Activated T-cell treated with anti-CD3 and anti-CD28 coated beads, Interleukin-2, amount 50 U/mL, for 4 hours (primary cell): ENCODE results near the gene ARF3. TPM values are rescaled to one million over a fixed set of nuclear protein-coding genes. Genes with fewer than 3 reads are reported as not detected.
A peak's percentile ranks its signal among the peaks of the same experiment; 100 is the strongest.
"Not testable (repeated sequence)": the region's sequence is repeated elsewhere in the genome, so short reads cannot be mapped to it uniquely, and the experiment has no call there.

Experiments used
- ATAC-seq, 2 donors: fragments of 200-7000 bp; cut with Tn5 transposase; one replicate each; pipeline ENCODE4 v1.10.0; 2021
- DNase-seq: peaks from one replicate; pipeline ENCODE4 v3.0.0-alpha.2; 2020
- H3K27me3 Mint-ChIP-seq: one replicate; pipeline ENCODE4 v1.8.0; 2021; ENCODE audit warnings: low read depth, mixed read lengths
- H3K36me3 Mint-ChIP-seq: one replicate; pipeline ENCODE4 v1.8.0; 2022; ENCODE audit warnings: mixed read lengths; ENCODE audit not compliant: insufficient read depth
- H3K4me1 Mint-ChIP-seq: one replicate; pipeline ENCODE4 v1.8.0; 2021; ENCODE audit warnings: low read depth, mixed read lengths
- H3K4me3 Mint-ChIP-seq: one replicate; pipeline ENCODE4 v1.8.0; 2021; ENCODE audit warnings: mild to moderate bottlenecking, moderate library complexity, mixed read lengths
- H3K9me3 Mint-ChIP-seq: one replicate; pipeline ENCODE4 v1.8.0; 2021; ENCODE audit warnings: mixed read lengths
- total RNA-seq, 3 donors: library from RNA; stranded (reverse); gene quantifications; one replicate each; pipeline ENCODE4 v1.2.1, GENCODE V29; 2021

The ARF3 gene
- total RNA-seq, 3 donors from 2014 or later: 98.6 to 110 (median 109) TPM

DNA sequence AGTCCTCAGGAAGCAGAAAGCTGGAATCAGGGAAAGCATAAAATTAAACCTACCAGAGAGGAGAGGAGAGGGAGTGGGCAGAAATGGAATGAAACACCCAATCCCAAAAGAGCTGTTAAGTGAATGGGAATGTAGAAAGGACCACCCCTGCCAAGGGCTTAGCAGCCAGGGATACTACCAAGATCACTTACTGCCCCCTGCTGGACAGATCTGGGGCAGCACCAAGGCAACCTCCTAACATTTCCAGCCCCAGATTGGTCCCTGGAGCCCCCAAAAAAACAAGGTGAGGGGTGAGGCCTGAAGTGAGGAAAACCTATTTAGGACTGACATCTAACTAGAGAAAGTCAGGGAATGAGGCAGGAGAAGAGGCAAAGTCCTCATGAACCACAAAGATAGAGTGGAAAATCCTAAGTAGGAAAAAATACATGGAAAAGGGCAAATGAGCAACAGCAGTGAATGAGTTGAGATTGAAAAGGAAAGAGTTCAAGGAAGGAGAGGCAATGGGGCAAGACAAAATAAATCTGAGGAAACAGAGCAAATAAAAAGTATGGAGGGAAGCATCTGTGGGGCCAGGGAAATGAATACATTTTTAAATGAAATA lies 20.8 kb downstream of the ARF3 start:
- ATAC-seq (peak; percentile 60 to 79), DNase-seq (peak; percentile 85)
- Mint-ChIP-seq H3K9me3 (no peaks in the 10 kb centered on the region), H3K27me3 (no peaks in the 10 kb centered on the region), H3K4me3 (no peak overlapping the region), H3K36me3 (peaks cover 27% of the 10 kb centered on the region), H3K4me1 (peaks cover 33% of the 10 kb centered on the region)

GRCh38 chr12:48934312-48934706 lies 23.0 kb downstream of the ARF3 start:
- DNase-seq (no peak), ATAC-seq (no peak)
- Mint-ChIP-seq H3K4me3 (no peak overlapping the region), H3K36me3 (peaks cover 27% of the 10 kb centered on the region), H3K27me3 (no peaks in the 10 kb centered on the region), H3K9me3 (no peaks in the 10 kb centered on the region), H3K4me1 (peaks cover 36% of the 10 kb centered on the region)

DNA sequence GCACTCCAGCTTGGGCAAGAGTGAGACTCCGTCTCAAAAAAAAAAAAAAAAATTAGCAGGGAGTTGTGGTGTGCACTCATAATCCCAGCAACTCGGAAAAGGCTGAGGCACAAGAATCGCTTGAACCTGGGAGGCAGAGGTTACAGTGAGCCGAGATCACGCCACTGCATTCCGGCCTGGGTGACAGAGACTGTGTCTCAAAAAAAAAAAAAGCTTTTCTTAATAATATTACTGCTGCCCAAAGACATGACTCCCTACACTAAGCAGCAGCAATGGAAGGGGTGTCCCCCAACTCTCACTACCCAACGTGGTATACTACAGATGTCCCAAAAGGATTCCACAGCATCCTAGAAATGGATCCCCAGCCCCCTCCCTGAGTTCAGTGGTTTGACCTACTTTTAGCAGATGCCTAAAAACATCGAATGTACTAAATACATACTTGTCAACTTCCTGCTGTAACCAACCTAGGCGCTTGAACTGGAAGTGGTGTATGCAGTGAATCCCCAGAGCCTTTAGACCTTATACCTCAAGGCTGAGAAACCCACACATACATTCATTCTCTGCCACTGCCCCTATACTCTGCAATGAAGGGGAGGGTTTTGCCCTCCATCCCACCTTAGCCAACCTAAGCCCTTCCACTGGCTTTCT lies 23.5 kb downstream of the ARF3 start:
- Mint-ChIP-seq H3K36me3 (peaks cover 27% of the 10 kb centered on the region), H3K9me3 (no peaks in the 10 kb centered on the region), H3K27me3 (no peaks in the 10 kb centered on the region), H3K4me1 (peaks cover 36% of the 10 kb centered on the region), H3K4me3 (no peak overlapping the region)
- DNase-seq (no peak), ATAC-seq (peak in 1 of 2 donors; percentile 54)

DNA sequence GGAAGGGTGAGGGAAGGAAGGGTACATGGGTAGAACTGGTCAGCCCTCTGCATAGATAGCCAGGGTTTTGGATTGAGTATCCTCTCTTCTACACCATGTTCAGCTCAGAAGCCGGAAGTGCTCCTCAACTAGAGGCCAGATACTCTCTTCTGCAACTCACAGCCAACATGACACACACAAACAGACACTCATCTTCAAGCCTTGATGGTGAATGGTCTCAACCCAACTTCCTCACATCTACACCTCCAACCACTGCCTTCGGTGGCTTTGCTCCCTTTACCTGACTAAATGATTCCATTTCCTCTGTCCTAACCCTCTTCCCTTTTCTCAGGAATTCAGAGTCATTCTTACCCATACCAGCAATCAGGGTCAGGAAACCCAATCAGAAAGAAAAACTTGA lies 24.4 kb downstream of the ARF3 start:
- peaks cover 36% of the 10 kb centered on the region for H3K4me1 Mint-ChIP-seq
- DNase-seq: no peak
- ATAC-seq: peak in 1 of 2 donors; percentile 67
- H3K27me3 Mint-ChIP-seq: no peaks in the 10 kb centered on the region
- peaks cover 25% of the 10 kb centered on the region for H3K36me3 Mint-ChIP-seq
- H3K4me3 Mint-ChIP-seq: peak overlapping the region; percentile 53
- H3K9me3 Mint-ChIP-seq: no peaks in the 10 kb centered on the region

DNA sequence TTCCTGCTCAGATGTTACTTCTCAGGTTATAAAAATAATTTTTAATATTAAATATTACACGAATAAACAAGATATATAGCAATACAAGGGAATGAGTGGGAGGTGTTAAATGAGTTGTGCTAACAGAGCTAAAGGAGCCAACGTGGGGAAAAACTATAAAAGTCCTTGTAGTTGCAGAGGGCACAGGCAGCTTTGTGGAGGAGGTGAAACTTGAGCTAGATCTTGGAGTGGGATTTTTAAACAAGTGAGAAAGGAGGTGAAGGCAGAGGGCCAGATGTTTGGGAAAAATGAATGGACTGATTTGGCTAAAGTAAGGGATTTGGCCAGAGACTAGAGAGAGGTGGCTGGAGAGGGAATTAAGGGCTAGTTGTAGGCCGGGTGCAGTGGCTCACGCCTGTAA lies 26.8 kb downstream of the ARF3 start:
- H3K9me3 Mint-ChIP-seq: no peaks in the 10 kb centered on the region
- H3K4me1 Mint-ChIP-seq: peaks cover 43% of the 10 kb centered on the region
- no peak overlapping the region for H3K4me3 Mint-ChIP-seq
- no peaks in the 10 kb centered on the region for H3K27me3 Mint-ChIP-seq
- no peak for ATAC-seq
- H3K36me3 Mint-ChIP-seq: peaks cover 24% of the 10 kb centered on the region
- no peak for DNase-seq

DNA sequence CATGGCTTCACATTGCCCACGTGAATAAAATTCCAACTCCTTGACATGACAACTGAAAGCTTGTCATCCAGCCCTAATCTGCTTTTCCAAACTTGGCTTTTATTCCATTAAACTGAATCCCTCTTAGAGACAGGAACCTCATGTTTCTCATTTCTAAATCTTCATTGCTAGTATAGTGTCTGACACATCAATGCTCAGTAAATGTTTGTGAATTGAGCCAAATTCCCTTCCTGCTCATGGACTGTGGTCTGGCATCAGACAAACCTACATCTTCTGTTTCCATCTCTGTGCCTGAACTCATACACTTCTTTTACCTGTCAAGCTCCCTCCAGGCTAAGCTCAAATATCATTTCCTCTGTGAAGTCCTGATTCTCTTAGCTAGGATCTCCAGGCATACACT lies 27.7 kb downstream of the ARF3 start:
- H3K4me3 Mint-ChIP-seq: no peak overlapping the region
- peaks cover 41% of the 10 kb centered on the region for H3K4me1 Mint-ChIP-seq
- DNase-seq: no peak
- no peak for ATAC-seq
- H3K9me3 Mint-ChIP-seq: no peaks in the 10 kb centered on the region
- no peaks in the 10 kb centered on the region for H3K27me3 Mint-ChIP-seq
- H3K36me3 Mint-ChIP-seq: peaks cover 22% of the 10 kb centered on the region

DNA sequence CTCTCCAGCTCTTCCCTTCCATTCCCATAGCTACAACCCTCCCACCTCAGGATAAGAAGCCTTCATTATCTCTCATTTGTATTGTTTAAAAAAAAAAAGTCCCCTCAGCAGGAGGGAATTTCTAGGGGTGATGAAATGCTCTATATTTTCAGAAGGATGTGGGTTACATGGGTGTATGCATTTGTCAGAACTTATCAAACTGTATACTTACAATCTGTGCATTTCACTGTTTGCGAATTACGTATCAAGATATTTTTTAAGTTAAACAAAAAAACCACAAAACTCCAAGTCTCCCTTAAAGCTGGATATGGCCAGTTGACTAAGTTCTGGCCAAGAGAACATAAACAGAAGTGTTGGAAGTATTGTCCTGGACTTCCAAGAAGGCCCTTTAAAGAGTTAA lies 30.0 kb downstream of the ARF3 start:
- Mint-ChIP-seq H3K36me3 (peaks cover 38% of the 10 kb centered on the region), H3K9me3 (no peaks in the 10 kb centered on the region), H3K4me1 (peaks cover 40% of the 10 kb centered on the region), H3K27me3 (no peaks in the 10 kb centered on the region), H3K4me3 (peak overlapping the region; percentile 63)
- ATAC-seq: no peak
- no peak for DNase-seq

- H3K27me3 Mint-ChIP-seq: no peaks in the 10 kb centered on the region
- no peaks in the 10 kb centered on the region for H3K9me3 Mint-ChIP-seq
- peak; percentile 76 for DNase-seq
- peak within 1 kb of the TSS; percentile 93 for H3K4me3 Mint-ChIP-seq
- peaks cover 52% of the 10 kb centered on the region for H3K4me1 Mint-ChIP-seq
- ATAC-seq: peak; percentile 88 to 89
- peaks cover 47% of the 10 kb centered on the region for H3K36me3 Mint-ChIP-seq
These were observed 31.8 kb downstream of the ARF3 start, which contains the start of gene FKBP11 for GRCh38 chr12:48925304-48926011. TSS of gene FKBP11 (minus strand) at chr12:48925492. CDS start at chr12:48925428, 64 bp downstream.

- H3K9me3 Mint-ChIP-seq: no peaks in the 10 kb centered on the region
- no peaks in the 10 kb centered on the region for H3K27me3 Mint-ChIP-seq
- peak; percentile 79 for DNase-seq
- peaks cover 51% of the 10 kb centered on the region for H3K4me1 Mint-ChIP-seq
- peak overlapping the region; percentile 93 for H3K4me3 Mint-ChIP-seq
- ATAC-seq: peak; percentile 73 to 76
- peaks cover 43% of the 10 kb centered on the region for H3K36me3 Mint-ChIP-seq
These were observed 32.5 kb downstream of the ARF3 start for GRCh38 chr12:48924617-48925303.

DNA sequence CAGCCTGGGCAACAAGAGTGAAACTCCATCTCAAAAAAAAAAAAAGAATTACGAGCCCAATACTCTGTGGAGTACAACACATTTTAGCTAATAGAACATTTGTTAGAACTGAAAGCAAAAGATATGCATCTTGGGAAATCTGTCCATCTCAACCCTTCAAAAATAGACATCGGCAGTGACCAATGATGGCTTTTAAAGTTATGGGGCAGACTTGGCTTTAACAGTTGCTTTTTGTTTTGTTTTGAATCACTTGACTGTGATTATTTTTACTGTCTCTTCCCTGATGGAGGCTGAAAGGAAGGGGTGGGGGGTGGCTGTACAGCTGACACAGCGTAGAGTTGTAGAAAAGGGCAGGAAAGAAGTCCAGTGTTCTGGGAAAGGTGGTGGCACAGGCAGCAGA lies 34.2 kb downstream of the ARF3 start:
- Mint-ChIP-seq H3K4me1 (peaks cover 60% of the 10 kb centered on the region), H3K4me3 (peak overlapping the region; percentile 93), H3K27me3 (no peaks in the 10 kb centered on the region), H3K36me3 (peaks cover 38% of the 10 kb centered on the region), H3K9me3 (no peaks in the 10 kb centered on the region)
- DNase-seq (no peak), ATAC-seq (no peak)

DNA sequence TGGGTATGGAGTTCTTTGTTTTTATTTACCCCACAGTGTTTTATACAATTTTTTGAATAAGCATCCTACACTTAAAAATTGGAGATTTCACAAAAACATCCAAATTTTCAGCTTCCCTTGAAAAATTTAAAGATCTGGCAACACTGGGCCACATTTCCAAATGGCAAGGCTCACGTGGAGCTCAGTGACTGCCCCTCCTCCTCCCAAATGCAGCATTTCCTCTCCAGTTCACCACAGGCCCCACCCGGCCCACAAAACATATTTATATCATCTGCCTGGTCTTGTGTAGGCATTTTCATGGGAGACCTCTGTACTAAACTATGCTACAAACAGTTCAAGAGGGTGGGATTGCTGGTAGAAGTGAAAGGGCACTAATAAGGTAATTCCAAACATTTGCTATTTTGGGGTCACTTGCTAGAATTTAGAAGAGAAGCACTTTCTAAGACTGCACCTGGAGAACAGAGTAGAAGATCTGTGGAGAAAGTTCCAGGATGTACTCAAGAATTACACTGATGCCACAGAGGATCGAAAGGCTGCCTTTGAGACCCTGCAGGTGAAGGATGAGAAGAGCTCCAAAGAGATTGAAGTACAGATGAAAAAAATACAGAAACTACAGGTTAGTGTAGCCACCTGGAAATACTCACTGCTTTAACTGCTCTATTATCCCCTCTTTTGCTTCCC lies 39.3 kb downstream of the ARF3 start:
- peak; percentile 60 to 70 for ATAC-seq
- Mint-ChIP-seq H3K4me3 (peak overlapping the region; percentile 78), H3K36me3 (peaks cover 22% of the 10 kb centered on the region), H3K4me1 (peaks cover 45% of the 10 kb centered on the region), H3K27me3 (no peaks in the 10 kb centered on the region), H3K9me3 (no peaks in the 10 kb centered on the region)
- peak; percentile 36 for DNase-seq

GRCh38 chr12:48910196-48910595 lies 47.1 kb downstream of the ARF3 start:
- Mint-ChIP-seq H3K27me3 (no peaks in the 10 kb centered on the region), H3K4me1 (no peaks in the 10 kb centered on the region), H3K4me3 (no peak overlapping the region), H3K9me3 (no peaks in the 10 kb centered on the region), H3K36me3 (no peaks in the 10 kb centered on the region)
- ATAC-seq: no peak
- DNase-seq: no peak

GRCh38 chr12:48909698-48910097 lies 47.6 kb downstream of the ARF3 start:
- not testable (repeated sequence) for H3K9me3 Mint-ChIP-seq, H3K4me1 Mint-ChIP-seq, H3K4me3 Mint-ChIP-seq, DNase-seq, H3K36me3 Mint-ChIP-seq, ATAC-seq, H3K27me3 Mint-ChIP-seq

DNA sequence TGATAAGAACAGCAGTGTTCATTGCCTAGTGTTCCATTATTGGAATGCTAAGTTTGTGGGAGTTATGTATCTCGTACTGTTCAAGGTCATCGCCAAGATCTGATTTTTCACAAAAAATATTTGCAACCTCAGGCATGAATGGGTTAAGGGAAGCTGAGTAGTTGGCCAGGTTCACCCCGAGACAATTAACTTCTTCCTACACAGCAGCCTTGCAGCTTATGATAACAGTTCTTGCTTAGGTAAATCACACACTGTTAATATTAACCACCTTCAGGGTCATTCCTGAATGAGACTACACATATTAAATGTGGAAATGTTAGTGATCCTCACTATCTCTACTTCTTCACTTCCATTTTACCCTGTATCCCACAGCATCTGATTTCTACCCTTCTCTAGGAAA lies 50.0 kb downstream of the ARF3 start:
- ATAC-seq (no peak), DNase-seq (no peak)
- H3K9me3 Mint-ChIP-seq: no peaks in the 10 kb centered on the region
- no peaks in the 10 kb centered on the region for H3K36me3 Mint-ChIP-seq
- no peak overlapping the region for H3K4me3 Mint-ChIP-seq
- peaks cover 2% of the 10 kb centered on the region for H3K27me3 Mint-ChIP-seq
- H3K4me1 Mint-ChIP-seq: peaks cover 9% of the 10 kb centered on the region
